ENCODE data around the gene HYOU1.

Gene HYOU1

GRCh38 chr11:119088406-119088805, 31.4 kb upstream of the HYOU1 start:
- TF ChIP-seq TSHZ2 (CRISPR knock-in tag; IDR thresholded peaks at IDR 0.05) (no peak), ISL1 (CRISPR knock-in tag; IDR thresholded peaks at IDR 0.05) (no peak), TCF4 (CRISPR knock-in tag; IDR thresholded peaks at IDR 0.05; ENCODE audit: borderline replicate concordance) (no peak), ZFP3 (CRISPR knock-in tag; IDR thresholded peaks at IDR 0.05) (no peak), ZNF565 (CRISPR knock-in tag; conservative IDR thresholded peaks at IDR 0.05; ENCODE audit: low read depth) (no peak), PPARA (CRISPR knock-in tag; IDR thresholded peaks at IDR 0.05; ENCODE audit: borderline replicate concordance) (no peak), ZNF70 (CRISPR knock-in tag; IDR thresholded peaks at IDR 0.05) (no peak), CSDC2 (CRISPR knock-in tag; IDR thresholded peaks at IDR 0.05) (no peak), GLIS3 (CRISPR knock-in tag; IDR thresholded peaks at IDR 0.05) (no peak), CREB5 (CRISPR knock-in tag; IDR thresholded peaks at IDR 0.05; ENCODE audit: low read depth) (no peak), POU6F1 (CRISPR knock-in tag; IDR thresholded peaks at IDR 0.05; ENCODE audit: borderline replicate concordance, low read depth) (no peak), ZFP30 (CRISPR knock-in tag; IDR thresholded peaks at IDR 0.05) (no peak)
- no peak for ATAC-seq

GRCh38 chr11:119087747-119088241, 30.8 kb upstream of the HYOU1 start:
- ATAC-seq: no peak
- TF ChIP-seq CSDC2 (CRISPR knock-in tag; IDR thresholded peaks at IDR 0.05): no peak
- no peak for TF ChIP-seq ESRRG (CRISPR knock-in tag; IDR thresholded peaks at IDR 0.05)
- TF ChIP-seq CREB5 (CRISPR knock-in tag; IDR thresholded peaks at IDR 0.05; ENCODE audit: low read depth): no peak
- no peak for TF ChIP-seq ZNF8 (CRISPR knock-in tag; IDR thresholded peaks at IDR 0.05)

GRCh38 chr11:119087123-119087522, 30.1 kb upstream of the HYOU1 start:
- ATAC-seq: no peak
- no peak for TF ChIP-seq TOX (CRISPR knock-in tag; IDR thresholded peaks at IDR 0.05; ENCODE audit: borderline replicate concordance)
- TF ChIP-seq RARB (CRISPR knock-in tag; IDR thresholded peaks at IDR 0.05): no peak
- no peak for TF ChIP-seq ZNF565 (CRISPR knock-in tag; conservative IDR thresholded peaks at IDR 0.05; ENCODE audit: low read depth)
- no peak for TF ChIP-seq ZC3H10 (CRISPR knock-in tag; IDR thresholded peaks at IDR 0.05)
- no peak for TF ChIP-seq OSR1 (CRISPR knock-in tag; IDR thresholded peaks at IDR 0.05)
- no peak for TF ChIP-seq ZFP3 (CRISPR knock-in tag; IDR thresholded peaks at IDR 0.05)
- TF ChIP-seq ZNF70 (CRISPR knock-in tag; IDR thresholded peaks at IDR 0.05): no peak
- no peak for TF ChIP-seq ZFP30 (CRISPR knock-in tag; IDR thresholded peaks at IDR 0.05)
- no peak for TF ChIP-seq ESRRG (CRISPR knock-in tag; IDR thresholded peaks at IDR 0.05)
- no peak for TF ChIP-seq ARNTL (CRISPR knock-in tag; IDR thresholded peaks at IDR 0.05; ENCODE audit: borderline replicate concordance, low read depth)
- no peak for TF ChIP-seq TCF4 (CRISPR knock-in tag; IDR thresholded peaks at IDR 0.05; ENCODE audit: borderline replicate concordance)
- no peak for TF ChIP-seq PPARA (CRISPR knock-in tag; IDR thresholded peaks at IDR 0.05; ENCODE audit: borderline replicate concordance)
- no peak for TF ChIP-seq GLIS3 (CRISPR knock-in tag; IDR thresholded peaks at IDR 0.05)
- no peak for TF ChIP-seq CSRNP3 (CRISPR knock-in tag; IDR thresholded peaks at IDR 0.05)
- TF ChIP-seq SNAI2 (CRISPR knock-in tag; IDR thresholded peaks at IDR 0.05): no peak
- TF ChIP-seq PATZ1 (CRISPR knock-in tag; IDR thresholded peaks at IDR 0.05; ENCODE audit: borderline replicate concordance): no peak
- TF ChIP-seq BACH2 (CRISPR knock-in tag; IDR thresholded peaks at IDR 0.05; ENCODE audit: borderline replicate concordance): no peak
- no peak for TF ChIP-seq CREB5 (CRISPR knock-in tag; IDR thresholded peaks at IDR 0.05; ENCODE audit: low read depth)
- TF ChIP-seq TSHZ2 (CRISPR knock-in tag; IDR thresholded peaks at IDR 0.05): no peak

All from SK-N-SH treated with all-trans-retinoic acid at 6 μM for 48 hours (cell line).